ENCODE results near the gene ACOX1. TPM values are rescaled to one million over a fixed set of nuclear protein-coding genes. Genes with fewer than 3 reads are reported as not detected.

ACOX1 gene
- total RNA-seq, 2 experiments from 2014 or later: 27.7 to 33.1 TPM

- H3K36me3 Mint-ChIP-seq (ENCODE audit: low read depth): peaks cover 15% of the 10 kb centered on the region
- POLR2A ChIA-PET: no interaction called here
- no peak overlapping the region for H3K27ac Mint-ChIP-seq
- no peaks in the 10 kb centered on the region for H3K4me1 Mint-ChIP-seq
- no peak overlapping the region for H3K4me3 Mint-ChIP-seq
- no peaks in the 10 kb centered on the region for H3K9me3 Mint-ChIP-seq (ENCODE audit: low read depth)
- intact Hi-C loops (cut with DNase I, micrococcal nuclease): no loop called here
- CTCF ChIA-PET: interaction anchor here (0.7 to 2.6 kb wide), 9 partner anchors 11 to 515 kb away, joined by 3 to 8 read pairs (median 3); partner anchors contain the start of gene MRPL38
- peak; percentile 27 for DNase-seq
- no peaks in the 10 kb centered on the region for H3K27me3 Mint-ChIP-seq
- no peak for ATAC-seq
Measured at GRCh38 chr17:75927286-75927922, 51.6 kb downstream of the ACOX1 start.

- Mint-ChIP-seq H3K4me1 (no peaks in the 10 kb centered on the region), H3K27me3 (no peaks in the 10 kb centered on the region), H3K27ac (no peak overlapping the region), H3K36me3 (ENCODE audit: low read depth) (peaks cover 12% of the 10 kb centered on the region), H3K4me3 (no peak overlapping the region), H3K9me3 (ENCODE audit: low read depth) (no peaks in the 10 kb centered on the region)
- no peak for DNase-seq
- ChIA-PET POLR2A (no interaction called here), CTCF (interaction anchor here (0.8 to 2.6 kb wide), 6 partner anchors 10 to 88 kb away, joined by 3 to 8 read pairs (median 4); partner anchors contain the start of genes FBF1 and MRPL38)
- no peak for ATAC-seq
- intact Hi-C loops (cut with DNase I, micrococcal nuclease): no loop called here
Measured at GRCh38 chr17:75926456-75926855, 52.5 kb downstream of the ACOX1 start.

DNA sequence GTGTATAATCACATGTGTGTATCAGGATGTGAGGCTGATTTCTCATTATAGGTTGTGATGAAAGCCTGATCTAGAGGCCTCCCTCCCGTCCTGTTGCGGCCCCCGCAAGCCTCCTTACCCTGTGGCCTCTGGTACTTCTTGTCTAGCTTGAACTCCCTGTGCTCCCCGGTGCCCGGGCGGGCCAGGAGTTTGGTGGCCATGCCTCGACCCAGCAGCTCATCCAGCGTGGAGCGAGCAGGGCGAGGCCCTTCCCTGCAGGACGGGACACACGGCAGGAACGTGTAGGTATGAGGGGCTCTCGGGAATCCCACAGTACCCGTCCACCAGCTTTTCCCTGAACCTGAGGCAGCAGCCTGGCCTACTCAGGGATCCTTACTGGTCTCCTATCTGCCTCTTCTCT, 53.1 kb downstream of the ACOX1 start:
- Mint-ChIP-seq H3K27me3 (no peaks in the 10 kb centered on the region), H3K27ac (no peak overlapping the region), H3K36me3 (ENCODE audit: low read depth) (peaks cover 12% of the 10 kb centered on the region), H3K4me1 (no peaks in the 10 kb centered on the region), H3K4me3 (no peak overlapping the region), H3K9me3 (ENCODE audit: low read depth) (no peaks in the 10 kb centered on the region)
- CTCF ChIA-PET: interaction anchor here (0.6 to 2.6 kb wide), 9 partner anchors 9 to 209 kb away, joined by 3 to 8 read pairs (median 4); partner anchors contain the start of genes CDK3, FBF1 and MRPL38
- POLR2A ChIA-PET: no interaction called here
- ATAC-seq: no peak
- DNase-seq: no peak
- intact Hi-C loops (cut with DNase I, micrococcal nuclease): no loop called here

DNA sequence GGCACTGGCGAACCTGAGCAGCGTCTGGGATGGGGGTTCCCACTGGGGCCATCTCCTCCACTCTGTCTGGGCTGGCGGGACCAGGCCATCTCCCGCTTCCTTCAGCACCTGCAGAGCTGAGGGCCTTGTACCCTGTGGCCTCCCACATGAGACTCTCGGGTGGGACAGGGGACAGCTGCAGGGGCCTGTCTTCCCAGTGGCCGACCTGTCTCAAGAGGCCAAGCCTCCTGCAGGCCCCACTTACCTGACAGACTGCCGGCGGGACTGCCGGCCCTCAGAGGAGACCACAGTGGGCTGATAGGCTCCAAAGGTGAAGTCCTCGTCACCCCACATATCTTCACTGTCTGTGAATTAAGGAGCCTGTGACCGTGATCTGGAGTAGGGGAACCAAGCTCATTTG, 53.9 kb downstream of the ACOX1 start:
- peaks cover 12% of the 10 kb centered on the region for H3K36me3 Mint-ChIP-seq (ENCODE audit: low read depth)
- no peaks in the 10 kb centered on the region for H3K4me1 Mint-ChIP-seq
- POLR2A ChIA-PET: no interaction called here
- no peaks in the 10 kb centered on the region for H3K9me3 Mint-ChIP-seq (ENCODE audit: low read depth)
- intact Hi-C loops (cut with DNase I, micrococcal nuclease): no loop called here
- CTCF ChIA-PET: interaction anchor here (0.6 to 1.6 kb wide), 8 partner anchors 16 to 292 kb away, joined by 3 to 4 read pairs (median 4); partner anchors contain the start of genes CDK3 and FBF1
- ATAC-seq (no peak), DNase-seq (no peak)
- no peaks in the 10 kb centered on the region for H3K27me3 Mint-ChIP-seq
- H3K4me3 Mint-ChIP-seq: no peak overlapping the region
- no peak overlapping the region for H3K27ac Mint-ChIP-seq

- DNase-seq (no peak), ATAC-seq (no peak)
- H3K4me1 Mint-ChIP-seq: no peaks in the 10 kb centered on the region
- ChIA-PET CTCF (interaction anchor here (0.7 to 0.9 kb wide), 2 partner anchors 79 to 377 kb away, joined by 3 read pairs; no protein-coding TSS in a partner anchor), POLR2A (interaction anchor here (0.5 kb wide), 1 partner anchor 11 kb away, joined by 6 read pairs; no protein-coding TSS in a partner anchor)
- no peak overlapping the region for H3K4me3 Mint-ChIP-seq
- intact Hi-C loops (cut with DNase I, micrococcal nuclease): no loop called here
- H3K36me3 Mint-ChIP-seq (ENCODE audit: low read depth): peaks cover 12% of the 10 kb centered on the region
- H3K9me3 Mint-ChIP-seq (ENCODE audit: low read depth): no peaks in the 10 kb centered on the region
- H3K27ac Mint-ChIP-seq: no peak overlapping the region
- no peaks in the 10 kb centered on the region for H3K27me3 Mint-ChIP-seq
Measured at GRCh38 chr17:75922963-75923874, 55.7 kb downstream of the ACOX1 start.

GRCh38 chr17:75922173-75922961, 56.6 kb downstream of the ACOX1 start:
- Mint-ChIP-seq H3K4me3 (no peak overlapping the region), H3K4me1 (no peaks in the 10 kb centered on the region), H3K27ac (no peak overlapping the region), H3K36me3 (ENCODE audit: low read depth) (peaks cover 10% of the 10 kb centered on the region), H3K9me3 (ENCODE audit: low read depth) (no peaks in the 10 kb centered on the region), H3K27me3 (no peaks in the 10 kb centered on the region)
- ChIA-PET POLR2A (no interaction called here), CTCF (no interaction called here)
- DNase-seq (no peak), ATAC-seq (no peak)
- intact Hi-C loops (cut with DNase I, micrococcal nuclease): no loop called here

DNA sequence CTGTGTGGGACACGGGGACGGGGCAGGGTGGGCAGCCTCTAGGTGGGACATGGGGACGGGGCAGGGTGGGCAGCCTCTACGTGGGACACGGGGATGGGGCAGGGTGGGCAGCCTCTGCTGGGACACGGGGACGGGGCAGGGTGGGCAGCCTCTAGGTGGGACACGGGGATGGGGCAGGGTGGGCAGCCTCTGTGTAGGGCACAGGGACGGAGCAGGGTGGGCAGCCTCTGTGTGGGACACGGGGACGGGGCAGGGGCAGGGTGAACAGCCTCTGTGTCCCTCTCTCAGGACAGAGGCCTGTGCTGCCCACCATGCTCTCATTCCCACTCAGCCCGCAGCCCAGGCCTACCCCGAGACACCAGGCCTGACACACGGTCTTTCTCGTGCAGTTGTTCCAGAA, 57.4 kb downstream of the ACOX1 start:
- DNase-seq (no peak), ATAC-seq (no peak)
- ChIA-PET CTCF (interaction anchor here (0.5 kb wide), 1 partner anchor 88 kb away, joined by 3 read pairs; no protein-coding TSS in a partner anchor), POLR2A (no interaction called here)
- intact Hi-C loops (cut with DNase I, micrococcal nuclease): no loop called here
- H3K27ac Mint-ChIP-seq: no peak overlapping the region
- no peak overlapping the region for H3K4me3 Mint-ChIP-seq
- peaks cover 8% of the 10 kb centered on the region for H3K36me3 Mint-ChIP-seq (ENCODE audit: low read depth)
- H3K27me3 Mint-ChIP-seq: no peaks in the 10 kb centered on the region
- no peaks in the 10 kb centered on the region for H3K9me3 Mint-ChIP-seq (ENCODE audit: low read depth)
- H3K4me1 Mint-ChIP-seq: peaks cover 2% of the 10 kb centered on the region

- ATAC-seq: no peak
- H3K4me3 Mint-ChIP-seq: no peak overlapping the region
- intact Hi-C loops (cut with DNase I, micrococcal nuclease): no loop called here
- POLR2A ChIA-PET: interaction anchor here (1.1 kb wide), 1 partner anchor 60 kb away, joined by 3 read pairs; no protein-coding TSS in a partner anchor
- no peaks in the 10 kb centered on the region for H3K27me3 Mint-ChIP-seq
- peaks cover 2% of the 10 kb centered on the region for H3K4me1 Mint-ChIP-seq
- H3K36me3 Mint-ChIP-seq (ENCODE audit: low read depth): peaks cover 7% of the 10 kb centered on the region
- CTCF ChIA-PET: interaction anchor here (1.2 kb wide), 1 partner anchor 80 kb away, joined by 3 read pairs; no protein-coding TSS in a partner anchor
- H3K9me3 Mint-ChIP-seq (ENCODE audit: low read depth): no peaks in the 10 kb centered on the region
- no peak for DNase-seq
- H3K27ac Mint-ChIP-seq: no peak overlapping the region
Measured at GRCh38 chr17:75920045-75920560, 58.9 kb downstream of the ACOX1 start.

DNA sequence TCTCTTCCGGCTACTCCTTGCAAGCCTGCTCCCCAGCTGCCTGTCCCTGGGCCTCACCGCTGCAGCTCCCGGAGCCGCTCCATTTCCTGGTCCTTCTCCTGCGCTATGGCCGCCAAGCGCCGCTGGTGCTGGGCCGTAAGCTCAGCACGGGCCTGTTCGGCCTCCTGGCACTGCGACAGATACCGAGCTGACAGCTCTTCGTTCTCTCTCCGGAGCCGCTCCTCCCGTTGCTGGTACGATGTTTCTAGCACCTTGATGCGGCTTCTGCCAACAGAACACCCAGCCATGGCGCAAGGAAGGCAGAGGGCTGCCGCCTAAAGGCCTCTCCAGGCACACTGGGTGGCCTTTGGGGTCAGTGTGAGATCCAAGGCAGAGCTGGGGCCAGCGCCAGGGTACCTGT, 59.4 kb downstream of the ACOX1 start:
- intact Hi-C loops (cut with DNase I, micrococcal nuclease): no loop called here
- ChIA-PET POLR2A (interaction anchor here (1.1 kb wide), 1 partner anchor 60 kb away, joined by 3 read pairs; no protein-coding TSS in a partner anchor), CTCF (interaction anchor here (1.2 to 1.4 kb wide), 2 partner anchors 80 to 477 kb away, joined by 3 read pairs; no protein-coding TSS in a partner anchor)
- Mint-ChIP-seq H3K9me3 (ENCODE audit: low read depth) (no peaks in the 10 kb centered on the region), H3K36me3 (ENCODE audit: low read depth) (peaks cover 7% of the 10 kb centered on the region), H3K27me3 (no peaks in the 10 kb centered on the region), H3K4me3 (no peak overlapping the region), H3K4me1 (peaks cover 2% of the 10 kb centered on the region), H3K27ac (no peak overlapping the region)
- ATAC-seq (no peak), DNase-seq (no peak)

GRCh38 chr17:75917917-75918445, 61.0 kb downstream of the ACOX1 start:
- POLR2A ChIA-PET: no interaction called here

More at GRCh38 chr17:75917917-75918445, 61.0 kb downstream of the ACOX1 start:
- CTCF ChIA-PET: interaction anchor here (1.3 kb wide), 1 partner anchor 96 kb away, joined by 3 read pairs; no protein-coding TSS in a partner anchor
- intact Hi-C loops (cut with DNase I, micrococcal nuclease): no loop called here
- H3K4me3 Mint-ChIP-seq: no peak overlapping the region
- no peak for DNase-seq
- no peaks in the 10 kb centered on the region for H3K27me3 Mint-ChIP-seq
- H3K9me3 Mint-ChIP-seq (ENCODE audit: low read depth): no peaks in the 10 kb centered on the region
- peaks cover 8% of the 10 kb centered on the region for H3K36me3 Mint-ChIP-seq (ENCODE audit: low read depth)
- no peak overlapping the region for H3K27ac Mint-ChIP-seq
- no peak for ATAC-seq
- H3K4me1 Mint-ChIP-seq: peaks cover 2% of the 10 kb centered on the region

All from activated CD4-positive, alpha-beta T cell treated with anti-CD3 and anti-CD28 coated beads for 36 hours (primary cell).